Adrenal gland (tissue), 19 donors: ENCODE measurements around the gene C3AR1. TPM values are rescaled to one million over a fixed set of nuclear protein-coding genes. Genes with fewer than 3 reads are reported as not detected.
A peak's percentile ranks its signal among the peaks of the same experiment; 100 is the strongest.
"Not testable (repeated sequence)": the region's sequence is repeated elsewhere in the genome, so short reads cannot be mapped to it uniquely, and the experiment has no call there.

Experiments used
- DNase-seq, 7 donors: peaks; one replicate each; pipeline ENCODE4 v3.0.0-alpha.2; 2019 to 2020
- H3K27ac ChIP-seq, 5 donors: fragments of 200-600 bp; sonication (generic) in 4 of 5; 1 replicate in 3 of 5; 2 replicates in 2 of 5; pipeline versions ENCODE4 v1.5.1 to v1.8.0; 2016 to 2020; ENCODE audit warnings: mild to moderate bottlenecking in 1 of 5
- H3K27me3 ChIP-seq: fragments of 200-600 bp; 2 replicates; pipeline ENCODE4 v1.8.0; 2021
- H3K36me3 ChIP-seq, 2 donors: fragments of 200-600 bp; replicated peaks in 1 of 2; 1 replicate in 1 of 2; 2 replicates in 1 of 2; pipeline versions ENCODE4 v1.5.1 to v1.8.0; 2018 to 2022
- H3K4me1 ChIP-seq, 2 donors: fragments of 200-600 bp; replicated peaks in 1 of 2; 1 replicate in 1 of 2; 2 replicates in 1 of 2; pipeline versions ENCODE4 v1.5.1 to v1.8.0; 2018 to 2021
- H3K4me3 ChIP-seq, 4 donors: fragments of 200-600 bp; sonication (generic) in 3 of 4; one replicate each; pipeline ENCODE4 v1.5.1; 2016 to 2018
- H3K9me3 ChIP-seq, 3 donors: fragments of 200-600 bp; sonication (generic) in 1 of 3; replicated peaks in 1 of 3; 1 replicate in 2 of 3; 2 replicates in 1 of 3; pipeline versions ENCODE4 v1.5.1 to v1.8.0; 2016 to 2021
- POLR2A ChIP-seq, 2 donors: fragments of 450-650 bp; IDR thresholded peaks; one replicate each; pipeline ENCODE4 v1.6.1; 2017; ENCODE audit warnings: antibody characterized with exemption in 2 of 2, mild to moderate bottlenecking in 2 of 2, moderate library complexity in 1 of 2
- WGBS, 4 donors: extraction: QIAGEN DNeasy Blood & Tissue Kit in 2 of 4; methylation state at CpG; one replicate each; pipeline versions ENCODE4 v1.1.5 to v1.1.7; 2013 to 2017; 5-methylcytosine and 5-hydroxymethylcytosine counted together
- intact Hi-C, 2 donors: fragments of 100-400 bp; cut with DNase I; formaldehyde crosslinking; loops; one replicate each; pipeline versions ENCODE4 v1.14.1 to v1.15.0; 2022 to 2023
- long read RNA-seq, 10 donors: library from polyadenylated mRNA in 3 of 10; unstranded in 2 of 10; stranded (forward) in 1 of 10; transcript quantifications; one replicate each; pipeline ENCODE4 v2.0.0 and lab custom pipeline, GENCODE V29; 2021 to 2026
- polyA plus RNA-seq, 3 donors: library from polyadenylated mRNA; stranded (reverse); fragments of 200-250 nt in 2 of 3; fragments of 350-450 nt in 1 of 3; fragmentation: Illumina TruSeq in 1 of 3; extraction: RNeasy Lipid Tissue Mini Kit (QIAGEN cat#74804) in 1 of 3; gene quantifications; one replicate each; pipeline ENCODE4 v1.2.3, GENCODE V29; 2013 to 2014
- total RNA-seq, 9 donors: library from RNA; depleted of rRNA in 4 of 9; stranded (reverse); fragments of >200 nt in 4 of 9; fragments of 120-200 nt in 1 of 9; fragmentation: NEBNext Ultra II Directional in 1 of 9; extraction: Animal tissue kit (Norgen Biotek cat#: 25700) in 1 of 9; gene quantifications; one replicate each; pipeline versions ENCODE4 v1.1.0 to v1.2.4, GENCODE V29; 2013 to 2023
- TF ChIP-seq, protein P1 (sequence below), 6 experiments: fragments of 450-650 bp in 4 of 6; fragments of 200-600 bp in 2 of 6; sonication (generic) in 1 of 6; IDR thresholded peaks; 1 replicate in 5 of 6; 2 replicates in 1 of 6; pipeline versions ENCODE4 v1.5.1 to v1.8.0; 2016 to 2021; ENCODE audit warnings: antibody characterized with exemption in 6 of 6, mild to moderate bottlenecking in 2 of 6, moderate library complexity in 1 of 6
- donor health status: healthy with polysubstance abuse.
- donor health status: Bipolar disorder and iron deficiency.
- donor health status: DM: yes; HTN: yes; CAD: no.
- donor health status: DM: no; HTN: no; CAD: no.
- donor health status: DM: no; HTN: no; CAD: no.
- donor health status: DM: yes; HTN: yes; CAD: no.

Gene C3AR1
- total RNA-seq = 10 to 100 TPM in 7 of 9 donors, 1 to 10 TPM in 2; 3.3 to 40.3 (median 25.9) TPM
- polyA plus RNA-seq = 10 to 100 TPM in 1 of 3 donors, 1 to 10 TPM in 2; 5.9 to 15.7 (median 9.3) TPM
- long read RNA-seq, donor 1, partial matches to known transcripts = 0 of 1 reads
- long read RNA-seq, donor 1, other reads (novel, unspliced or antisense) = 0 of 1 reads
- long read RNA-seq, donor 2, partial matches to known transcripts = 0 of 1 reads
- long read RNA-seq, donor 2, other reads (novel, unspliced or antisense) = 0 of 1 reads
- long read RNA-seq, donor 3, partial matches to known transcripts = 0 of 1 reads
- long read RNA-seq, donor 3, other reads (novel, unspliced or antisense) = 0 of 1 reads
- long read RNA-seq, donor 4, transcript C3AR1-201 (2 exons, 2,088 nt) = major isoform, 20 of 22 reads
- long read RNA-seq, donor 4, partial matches to known transcripts = 0 of 22 reads
- long read RNA-seq, donor 4, other reads (novel, unspliced or antisense) = 2 of 22 reads
- long read RNA-seq, donor 5, transcript C3AR1-201 (2 exons, 2,088 nt) = major isoform, 39 of 42 reads
- long read RNA-seq, donor 5, partial matches to known transcripts = 0 of 42 reads
- long read RNA-seq, donor 5, other reads (novel, unspliced or antisense) = 3 of 42 reads
- long read RNA-seq, donor 6, transcript C3AR1-201 (2 exons, 2,088 nt) = major isoform, 12 of 16 reads
- long read RNA-seq, donor 6, partial matches to known transcripts = 0 of 16 reads
- long read RNA-seq, donor 6, other reads (novel, unspliced or antisense) = 4 of 16 reads
- long read RNA-seq, donor 7 = 0 reads
- long read RNA-seq, donor 8 = 0 reads
- long read RNA-seq, donor 9, partial matches to known transcripts = 0 of 1 reads
- long read RNA-seq, donor 9, other reads (novel, unspliced or antisense) = 0 of 1 reads
- long read RNA-seq, donor 10 = 0 reads

DNA sequence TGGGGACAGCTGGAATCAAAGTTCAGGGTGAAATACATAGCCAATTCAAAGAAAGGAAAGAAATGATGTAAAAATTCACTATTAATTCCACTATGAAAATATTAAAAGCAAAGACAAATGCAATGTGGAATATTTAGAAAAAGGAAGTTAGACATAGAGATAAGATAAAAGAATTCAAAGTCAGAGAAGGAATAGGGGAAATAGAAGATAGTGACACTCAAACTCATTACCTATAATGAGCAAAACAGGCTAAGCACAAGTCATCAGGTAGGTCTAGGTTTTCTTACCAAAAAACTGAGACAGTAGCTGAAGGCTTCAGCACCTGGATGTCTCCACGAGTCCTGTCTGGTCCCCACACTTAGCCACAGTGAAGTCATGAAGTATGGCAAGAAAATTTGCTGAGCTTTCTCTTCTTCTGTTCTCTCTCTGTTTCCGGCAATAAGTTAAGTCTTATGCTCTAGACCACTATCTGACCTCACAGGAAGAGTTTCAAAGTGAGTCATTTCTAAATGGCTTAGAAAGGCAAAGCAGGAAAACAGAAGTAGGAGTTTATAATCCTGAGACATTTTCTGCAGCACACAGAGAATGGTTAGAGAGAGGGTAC is at the start of gene C3AR1:
C3AR1 (minus strand) TSS at position 369 of the 604 bp plus-strand sequence. CDS start 6,174 bp downstream, outside the sequence.
- Histone ChIP-seq H3K4me1 (no peaks in the 10 kb centered on the region), H3K27me3 (no peaks in the 10 kb centered on the region), H3K27ac (peak within 1 kb of the TSS in 3 of 5 donors; percentile 22 to 55 (median 38)), H3K9me3 (no peaks in the 10 kb centered on the region), H3K36me3 (no peaks in the 10 kb centered on the region), H3K4me3 (peak within 1 kb of the TSS in 1 of 4 donors; percentile 25)
- peak; percentile 46 to 72 for TF ChIP-seq POLR2A (IDR thresholded peaks at IDR 0.05)
- TF ChIP-seq, protein P1, sequence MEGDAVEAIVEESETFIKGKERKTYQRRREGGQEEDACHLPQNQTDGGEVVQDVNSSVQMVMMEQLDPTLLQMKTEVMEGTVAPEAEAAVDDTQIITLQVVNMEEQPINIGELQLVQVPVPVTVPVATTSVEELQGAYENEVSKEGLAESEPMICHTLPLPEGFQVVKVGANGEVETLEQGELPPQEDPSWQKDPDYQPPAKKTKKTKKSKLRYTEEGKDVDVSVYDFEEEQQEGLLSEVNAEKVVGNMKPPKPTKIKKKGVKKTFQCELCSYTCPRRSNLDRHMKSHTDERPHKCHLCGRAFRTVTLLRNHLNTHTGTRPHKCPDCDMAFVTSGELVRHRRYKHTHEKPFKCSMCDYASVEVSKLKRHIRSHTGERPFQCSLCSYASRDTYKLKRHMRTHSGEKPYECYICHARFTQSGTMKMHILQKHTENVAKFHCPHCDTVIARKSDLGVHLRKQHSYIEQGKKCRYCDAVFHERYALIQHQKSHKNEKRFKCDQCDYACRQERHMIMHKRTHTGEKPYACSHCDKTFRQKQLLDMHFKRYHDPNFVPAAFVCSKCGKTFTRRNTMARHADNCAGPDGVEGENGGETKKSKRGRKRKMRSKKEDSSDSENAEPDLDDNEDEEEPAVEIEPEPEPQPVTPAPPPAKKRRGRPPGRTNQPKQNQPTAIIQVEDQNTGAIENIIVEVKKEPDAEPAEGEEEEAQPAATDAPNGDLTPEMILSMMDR (IDR thresholded peaks at IDR 0.05) = no peak
- WGBS, 4 donors = 43 to 58% (median 50%) methylated on average over 2 of the region's 2 CpGs
- intact Hi-C loops = no loop called here
- DNase-seq = peak in 2 of 7 donors; percentile 27 to 32

DNA sequence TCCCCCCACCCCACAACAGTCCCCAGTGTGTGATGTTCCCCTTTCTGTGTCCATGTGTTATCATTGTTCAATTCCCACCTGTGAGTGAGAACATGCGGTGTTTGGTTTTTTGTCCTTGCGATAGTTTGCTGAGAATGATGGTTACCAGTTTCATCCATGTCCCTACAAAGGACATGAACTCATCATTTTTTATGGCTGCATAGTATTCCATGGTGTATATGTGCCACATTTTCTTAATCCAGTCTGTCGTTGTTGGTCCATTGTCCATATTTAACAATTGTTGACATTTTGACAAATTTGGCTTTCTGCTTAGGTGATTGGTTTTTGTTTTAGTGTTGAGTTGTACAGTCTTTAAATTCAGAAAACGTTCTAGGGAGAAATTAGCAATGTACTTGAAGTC is 47.0 kb upstream of the C3AR1 start:
- H3K27ac ChIP-seq, H3K36me3 ChIP-seq, DNase-seq, intact Hi-C loops, H3K9me3 ChIP-seq, H3K4me3 ChIP-seq, H3K27me3 ChIP-seq, H3K4me1 ChIP-seq: not testable (repeated sequence)
- whole genome bisulfite sequencing, 4 donors = 92 to 98% (median 96%) methylated on average over 4 of the region's 4 CpGs

DNA sequence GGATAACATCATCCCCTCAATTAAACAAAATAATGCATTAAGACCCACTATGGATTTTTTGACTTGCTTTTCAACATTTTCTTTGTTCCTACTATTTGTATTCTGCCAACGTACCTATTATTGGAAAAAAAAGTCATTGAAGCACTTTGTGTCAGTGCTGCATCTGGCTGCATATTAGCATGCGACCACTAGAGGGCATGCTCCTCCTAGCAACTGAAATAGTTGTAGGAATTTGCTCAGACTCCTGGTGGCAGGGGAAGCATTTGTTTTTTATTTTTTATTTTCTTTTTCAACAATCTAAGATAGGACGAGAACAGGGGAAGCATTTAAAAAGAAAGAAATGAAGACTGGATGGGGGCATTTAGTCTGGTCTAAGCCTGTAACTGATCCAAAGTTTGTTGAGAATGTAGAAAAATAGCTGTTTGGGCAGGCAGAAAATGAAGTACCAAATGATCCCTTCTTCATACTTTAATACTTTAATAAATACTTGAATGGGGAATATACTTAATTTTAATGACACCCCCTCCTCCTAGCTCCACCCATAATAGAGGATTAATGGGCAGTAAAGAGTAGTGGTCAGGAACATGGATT is 42.7 kb upstream of the C3AR1 start:
- no peak overlapping the region for H3K27ac ChIP-seq
- TF ChIP-seq, protein P1 (IDR thresholded peaks at IDR 0.05) = peak; percentile 88 to 99 (median 96)
- no peak for TF ChIP-seq POLR2A (IDR thresholded peaks at IDR 0.05)
- intact Hi-C loops = loop anchor here in 1 of 2 donors (10.0 kb wide), 1 partner anchor 126 kb away; no protein-coding TSS in a partner anchor
- no peaks in the 10 kb centered on the region for H3K9me3 ChIP-seq
- 1 to 2% (median 1%) methylated on average over 3 of the region's 3 CpGs for WGBS, 4 donors
- no peaks in the 10 kb centered on the region for H3K36me3 ChIP-seq
- DNase-seq = peak; percentile 66 to 91 (median 77)
- no peaks in the 10 kb centered on the region for H3K27me3 ChIP-seq
- H3K4me3 ChIP-seq = no peak overlapping the region
- H3K4me1 ChIP-seq = no peaks in the 10 kb centered on the region

DNA sequence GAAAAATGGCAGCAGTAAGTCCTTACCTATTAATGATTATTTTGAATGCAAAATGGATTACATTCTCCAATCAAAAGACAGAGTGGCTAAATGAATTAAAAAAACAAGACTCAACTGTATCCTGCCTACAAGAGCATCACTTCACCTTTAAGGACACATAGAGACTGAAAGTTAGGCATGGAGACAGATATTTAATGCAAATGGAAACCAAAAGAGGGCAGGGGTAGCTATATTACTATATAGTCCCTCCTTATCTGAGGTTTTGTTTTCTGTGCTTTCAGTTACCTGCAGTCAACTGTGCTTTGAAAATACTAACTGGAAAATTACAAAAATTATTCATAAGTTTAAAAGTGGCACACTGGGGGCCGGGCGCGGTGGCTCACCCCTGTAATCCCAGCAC is 33.1 kb upstream of the C3AR1 start:
- no peaks in the 10 kb centered on the region for H3K4me1 ChIP-seq
- no peak overlapping the region for H3K27ac ChIP-seq
- intact Hi-C loops = no loop called here
- TF ChIP-seq, protein P1 (IDR thresholded peaks at IDR 0.05) = no peak
- TF ChIP-seq POLR2A (IDR thresholded peaks at IDR 0.05) = no peak
- no peaks in the 10 kb centered on the region for H3K27me3 ChIP-seq
- no peaks in the 10 kb centered on the region for H3K9me3 ChIP-seq
- DNase-seq = no peak
- peaks cover 0 to 30% of the 10 kb centered on the region in 2 donors for H3K36me3 ChIP-seq
- no peak overlapping the region for H3K4me3 ChIP-seq
- WGBS, 4 donors = 94 to 100% (median 99%) methylated on average over 3 of the region's 3 CpGs
